ENCODE data around the gene CTTN.

Gene CTTN

GRCh38 chr11:70430671-70431574 is 32.6 kb downstream of the CTTN start:
- no peak for TF ChIP-seq CTCF (IDR thresholded peaks at IDR 0.05; ENCODE audit: low read depth, low read length)
- no peak for DNase-seq (ENCODE audit: extremely low read depth, low read depth)

GRCh38 chr11:70431611-70432010 is 33.3 kb downstream of the CTTN start:
- no peak for TF ChIP-seq CTCF (IDR thresholded peaks at IDR 0.05; ENCODE audit: low read depth, low read length)
- no peak for DNase-seq (ENCODE audit: extremely low read depth, low read depth)

- no peak for DNase-seq (ENCODE audit: extremely low read depth, low read depth)
- no peak for TF ChIP-seq CTCF (IDR thresholded peaks at IDR 0.05; ENCODE audit: low read depth, low read length)
Observed at GRCh38 chr11:70432065-70432464, 33.7 kb downstream of the CTTN start.

GRCh38 chr11:70432580-70432979 is 34.3 kb downstream of the CTTN start:
- DNase-seq (ENCODE audit: extremely low read depth, low read depth), result no peak
- no peak for TF ChIP-seq CTCF (IDR thresholded peaks at IDR 0.05; ENCODE audit: low read depth, low read length)

- no peak for DNase-seq (ENCODE audit: extremely low read depth, low read depth)
- no peak for TF ChIP-seq CTCF (IDR thresholded peaks at IDR 0.05; ENCODE audit: low read depth, low read length)
Observed at GRCh38 chr11:70433038-70433437, 34.7 kb downstream of the CTTN start.

GRCh38 chr11:70433526-70433925 is 35.2 kb downstream of the CTTN start:
- TF ChIP-seq CTCF (IDR thresholded peaks at IDR 0.05; ENCODE audit: low read depth, low read length), result no peak
- DNase-seq (ENCODE audit: extremely low read depth, low read depth), result no peak

- TF ChIP-seq CTCF (IDR thresholded peaks at IDR 0.05; ENCODE audit: low read depth, low read length), result no peak
Observed at GRCh38 chr11:70433966-70434812, 35.9 kb downstream of the CTTN start.

More at GRCh38 chr11:70433966-70434812, 35.9 kb downstream of the CTTN start:
- DNase-seq (ENCODE audit: extremely low read depth, low read depth), result no peak
